ENCODE results near the gene JUP.
A peak's percentile ranks its signal among the peaks of the same experiment; 100 is the strongest.

Gene JUP

DNA sequence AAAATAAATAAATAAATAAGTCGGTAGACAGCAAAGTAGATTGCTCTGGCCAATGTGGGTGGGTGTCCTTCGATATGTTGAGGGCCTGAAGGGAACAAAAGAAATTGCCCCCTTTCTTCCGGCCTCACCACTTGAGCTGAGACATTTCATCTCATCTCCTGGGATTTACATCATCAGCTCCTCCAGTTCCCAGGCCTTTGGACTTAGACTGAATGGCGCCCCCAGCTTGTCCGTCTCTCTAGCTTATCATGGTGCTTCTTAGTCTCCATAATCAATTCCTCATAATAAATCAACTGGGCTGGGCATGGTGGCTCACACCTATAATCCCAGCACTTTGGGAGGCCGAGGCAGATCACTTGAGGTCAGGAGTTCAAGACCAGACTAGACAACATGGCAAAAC, 38.2 kb downstream of the JUP start:
- DNase-seq = no peak

DNA sequence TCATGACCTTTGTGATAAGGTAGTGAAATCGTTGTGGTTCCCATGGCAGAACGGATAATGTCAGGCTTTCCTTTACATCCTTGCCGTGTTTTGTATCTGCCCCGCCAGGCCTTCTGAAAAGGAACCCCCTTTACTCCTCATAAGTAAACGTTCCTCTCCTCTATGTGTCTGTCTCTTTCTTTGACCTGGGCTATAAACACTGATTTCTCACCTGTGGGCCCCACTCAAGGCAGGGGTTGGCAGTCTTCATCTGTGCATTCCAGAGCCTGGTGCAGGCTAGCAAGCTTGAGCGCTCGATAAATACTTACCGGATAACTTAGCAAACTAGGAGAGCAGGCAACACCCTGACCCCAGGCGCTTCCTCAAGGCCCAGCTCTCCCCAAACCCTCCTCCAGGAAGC, 44.8 kb downstream of the JUP start:
- no peak for DNase-seq

DNA sequence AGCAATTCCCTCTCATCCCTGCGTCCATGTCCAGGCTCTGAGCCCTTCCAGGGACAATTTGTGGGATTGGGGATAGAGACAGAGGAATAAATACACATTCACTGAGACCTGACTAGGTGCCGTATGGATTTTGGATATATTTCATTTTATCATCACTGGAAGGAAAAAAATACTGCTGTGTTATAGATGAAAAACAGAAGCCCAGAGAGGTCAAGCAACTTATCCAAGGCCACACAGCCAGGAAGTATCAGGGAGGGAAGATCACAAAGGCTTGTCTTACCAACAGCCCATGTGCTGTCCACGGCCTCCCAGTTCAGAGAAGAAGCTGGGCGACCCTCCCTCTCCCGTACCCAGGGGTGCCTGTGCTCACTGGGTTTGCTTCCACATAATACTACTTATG, 46.0 kb downstream of the JUP start:
- DNase-seq = no peak

GRCh38 chr17:41739661-41740352, 46.7 kb downstream of the JUP start:
- no peak for DNase-seq

- DNase-seq = no peak
These were observed 47.8 kb downstream of the JUP start for GRCh38 chr17:41738801-41739112.

- DNase-seq = peak; percentile 79
These were observed 48.3 kb downstream of the JUP start for GRCh38 chr17:41738077-41738800.

DNA sequence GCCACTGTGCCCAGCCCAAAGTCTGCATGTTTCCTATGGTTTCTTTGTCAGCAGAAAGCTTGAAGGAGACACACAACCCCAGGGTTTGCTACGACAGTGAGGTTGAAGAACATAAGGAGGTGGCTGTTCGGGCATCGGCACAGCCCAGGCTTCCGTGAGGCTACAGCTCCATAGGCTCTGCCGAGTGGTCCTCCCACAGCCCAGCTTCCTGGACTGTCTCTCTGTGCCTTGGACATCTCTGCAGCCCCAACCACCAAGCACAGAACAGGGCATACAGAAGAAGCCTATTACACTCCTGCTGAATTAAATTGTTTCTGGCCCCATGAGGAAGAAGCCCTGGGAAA, 48.9 kb downstream of the JUP start:
- no peak for DNase-seq

DNA sequence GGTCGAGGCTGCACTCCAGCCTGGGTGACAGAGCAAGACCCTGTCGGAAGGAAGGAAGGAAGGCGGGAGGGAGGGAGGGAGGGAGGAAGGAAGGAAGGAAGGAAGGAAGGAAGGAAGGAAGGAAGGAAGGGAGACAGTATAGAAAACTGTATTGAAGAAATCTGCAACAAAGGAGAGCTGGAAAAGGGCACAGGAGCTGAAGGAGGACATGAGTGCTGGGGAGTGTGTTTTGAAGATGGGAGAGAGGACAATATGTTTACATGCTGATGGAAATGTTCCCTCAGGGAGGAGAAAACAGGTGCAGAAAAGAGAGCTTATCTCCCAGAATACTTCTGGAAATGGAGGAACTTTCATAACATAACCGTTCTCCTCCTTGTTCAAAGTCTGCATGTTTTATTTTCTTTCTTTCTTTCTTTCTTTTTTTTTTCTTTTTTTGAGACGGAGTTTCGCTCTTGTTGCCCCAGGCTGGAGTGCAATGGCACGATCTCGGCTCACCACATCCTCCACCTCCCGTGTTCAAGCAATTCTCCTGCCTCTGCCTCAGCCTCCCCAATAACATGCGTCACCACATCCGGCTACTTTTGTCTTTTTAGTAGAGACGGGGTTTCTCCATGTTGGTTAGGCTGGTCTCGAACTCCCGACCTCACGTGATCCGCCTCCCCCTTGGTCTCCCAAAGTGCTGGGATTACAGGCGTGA, 49.4 kb downstream of the JUP start:
- DNase-seq = no peak

DNA sequence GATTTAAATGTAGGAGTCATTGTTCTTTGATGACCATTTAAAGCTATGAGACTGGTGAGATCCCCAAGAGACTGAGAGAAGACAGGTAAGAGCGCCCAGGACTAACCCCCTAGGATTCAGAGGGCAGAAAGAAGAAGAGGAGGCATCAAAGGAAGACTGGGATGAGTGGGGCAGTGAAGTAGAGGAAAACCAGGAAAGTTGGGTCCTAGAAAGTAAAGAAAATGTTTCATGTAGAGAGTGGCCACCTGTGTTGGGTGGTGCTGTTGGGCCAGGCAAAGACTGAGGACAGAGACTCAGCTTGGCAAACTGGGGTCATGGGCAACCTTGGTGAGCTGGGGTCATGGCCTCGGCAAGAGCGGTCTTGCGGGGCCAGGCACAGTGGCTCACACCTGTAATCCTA, 50.8 kb downstream of the JUP start:
- DNase-seq = no peak

DNA sequence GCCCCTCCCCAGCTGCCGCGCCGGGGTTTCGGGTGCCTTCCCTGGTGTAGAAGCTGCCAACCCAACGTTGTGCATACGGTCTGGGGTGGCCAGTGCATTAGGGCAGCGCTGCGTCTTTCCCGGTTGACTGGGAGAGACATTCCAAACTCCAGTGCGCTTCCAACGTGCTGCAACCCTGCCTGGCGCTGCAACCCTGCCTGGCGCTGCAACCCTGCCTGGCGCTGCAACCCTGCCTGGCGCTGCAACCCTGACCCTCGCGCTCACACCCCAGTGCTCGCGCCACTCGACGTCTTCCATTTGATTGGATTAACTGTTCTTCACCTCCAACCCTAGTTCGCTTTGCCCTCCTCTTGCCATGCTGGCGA, 51.6 kb downstream of the JUP start:
- DNase-seq = no peak

DNA sequence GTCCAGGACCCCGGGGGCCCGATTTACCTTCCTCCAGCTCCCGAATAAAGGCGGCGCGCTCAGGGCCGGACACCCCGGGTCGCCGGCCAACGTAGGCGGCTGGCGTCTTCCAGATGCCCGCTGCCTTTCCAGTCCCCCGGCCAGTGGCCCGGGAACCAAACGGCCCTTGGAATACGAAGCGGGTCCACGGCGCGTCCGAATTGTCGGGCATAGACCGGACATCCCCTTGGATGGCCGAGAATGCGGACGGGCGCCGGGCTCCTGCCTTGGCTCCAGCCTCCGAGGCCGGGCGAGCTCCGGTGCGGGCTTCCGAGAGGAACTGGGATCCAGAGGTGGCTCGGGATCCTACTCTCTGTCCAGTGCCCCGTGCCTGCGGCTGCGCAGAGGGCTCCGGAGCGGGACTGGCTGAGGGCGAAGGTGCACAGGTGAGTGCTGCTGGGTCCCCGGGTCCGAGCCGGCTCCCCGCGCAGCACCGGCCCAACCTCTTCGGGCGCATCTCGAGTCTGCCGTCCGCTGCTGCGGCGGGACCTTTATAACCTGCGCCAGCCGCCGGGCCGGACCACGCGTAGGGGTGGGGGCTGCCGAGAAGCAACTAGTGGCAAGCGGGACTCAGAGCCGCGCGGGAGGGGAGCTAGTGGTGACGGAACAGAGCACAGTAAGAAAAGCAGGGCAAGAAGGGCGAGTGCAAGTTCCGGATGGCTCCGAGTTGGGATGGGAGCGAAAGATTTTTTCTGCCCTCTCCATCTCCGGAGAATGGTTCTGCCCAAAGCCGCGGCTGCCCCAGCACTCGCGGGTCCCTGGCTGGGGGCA, 52.2 kb downstream of the JUP start, which contains the start of gene HAP1:
Gene HAP1, minus strand, starts transcription at position 505 of the 810 bp plus-strand sequence. Its CDS starts 9 bp downstream, at position 496.
- DNase-seq = peak; percentile 27

DNA sequence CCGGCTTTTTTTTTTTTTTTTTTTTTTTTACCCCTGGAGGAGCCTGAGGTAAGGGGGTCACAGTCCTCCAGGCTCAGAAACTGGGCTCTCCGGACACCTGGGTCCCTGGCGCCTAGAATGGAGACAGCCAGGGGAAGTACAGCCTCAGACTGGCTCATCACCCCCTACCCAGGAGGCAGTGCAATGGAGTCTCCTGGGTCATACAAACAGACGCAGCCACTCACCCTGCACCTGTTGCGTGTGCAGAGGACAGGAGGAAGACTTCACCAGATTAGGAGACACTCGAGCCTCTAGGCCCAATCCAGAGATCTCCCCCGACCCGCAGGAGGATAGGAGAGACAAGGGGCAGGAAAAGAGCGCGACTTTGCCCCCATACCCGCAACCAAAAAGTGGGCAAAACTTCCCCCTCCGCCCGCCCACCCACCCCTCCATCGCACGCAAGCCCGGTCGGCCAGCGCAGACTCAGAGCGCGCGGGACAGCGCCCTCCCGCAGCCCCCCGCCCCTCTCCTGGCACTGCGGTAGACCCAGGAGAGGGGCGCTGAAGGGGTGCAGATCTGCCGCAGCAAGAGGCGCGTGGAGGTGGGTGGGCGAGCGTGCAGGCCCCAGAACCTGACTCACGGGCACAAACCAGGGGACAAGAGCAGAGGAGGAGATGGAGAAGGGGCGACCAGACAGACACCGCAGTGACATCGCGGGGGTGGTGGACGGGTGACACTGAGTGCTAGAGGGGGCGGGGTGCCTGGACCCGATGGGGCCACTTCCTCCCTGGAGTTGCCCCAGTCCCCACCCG, 53.0 kb downstream of the JUP start:
- DNase-seq = no peak

DNA sequence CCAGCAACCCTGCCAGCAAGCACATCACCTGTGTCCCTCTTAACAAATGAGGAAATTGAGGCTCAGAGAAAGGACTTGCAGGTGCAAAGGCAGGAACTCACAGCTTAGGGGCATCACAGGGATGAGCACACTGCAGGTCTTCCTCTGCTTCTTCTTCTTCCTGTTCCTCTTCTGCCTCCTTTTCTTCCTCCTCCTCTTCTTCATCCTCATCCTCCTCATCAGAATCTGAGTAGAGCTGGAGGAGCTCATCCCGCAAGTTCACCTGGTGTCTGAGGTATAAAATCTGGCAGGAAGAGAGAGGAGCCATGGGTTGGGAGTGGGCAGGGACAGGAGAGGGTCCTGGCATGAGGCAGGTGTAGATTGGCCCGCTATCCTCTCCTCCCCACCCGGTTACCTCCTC, 54.7 kb downstream of the JUP start:
- no peak for DNase-seq

GRCh38 chr17:41730479-41730878, 56.0 kb downstream of the JUP start:
- no peak for DNase-seq

DNA sequence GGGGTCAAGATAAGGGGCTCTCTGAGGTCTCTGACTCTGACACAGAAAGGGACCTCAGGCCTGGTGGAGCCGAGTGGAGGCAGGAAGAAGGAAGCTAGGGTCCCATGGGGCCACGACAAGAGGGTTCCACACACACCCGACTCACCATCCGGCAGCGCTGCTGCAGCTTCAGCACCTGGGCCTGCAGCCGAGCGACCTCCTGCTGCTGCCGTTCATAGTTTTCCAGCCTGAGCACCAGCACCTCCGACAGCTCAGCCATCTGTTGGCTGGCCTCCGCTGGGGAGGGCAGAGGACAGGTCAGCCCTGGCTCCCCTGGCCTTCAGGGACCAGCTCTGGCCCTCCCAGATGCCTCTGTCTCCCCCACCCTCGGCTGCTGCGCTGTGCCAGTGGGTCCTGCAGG, 58.5 kb downstream of the JUP start:
- DNase-seq = no peak

GRCh38 chr17:41725134-41725533, 61.4 kb downstream of the JUP start:
- no peak for DNase-seq

GRCh38 chr17:41724476-41725050, 61.9 kb downstream of the JUP start:
- DNase-seq = no peak

DNA sequence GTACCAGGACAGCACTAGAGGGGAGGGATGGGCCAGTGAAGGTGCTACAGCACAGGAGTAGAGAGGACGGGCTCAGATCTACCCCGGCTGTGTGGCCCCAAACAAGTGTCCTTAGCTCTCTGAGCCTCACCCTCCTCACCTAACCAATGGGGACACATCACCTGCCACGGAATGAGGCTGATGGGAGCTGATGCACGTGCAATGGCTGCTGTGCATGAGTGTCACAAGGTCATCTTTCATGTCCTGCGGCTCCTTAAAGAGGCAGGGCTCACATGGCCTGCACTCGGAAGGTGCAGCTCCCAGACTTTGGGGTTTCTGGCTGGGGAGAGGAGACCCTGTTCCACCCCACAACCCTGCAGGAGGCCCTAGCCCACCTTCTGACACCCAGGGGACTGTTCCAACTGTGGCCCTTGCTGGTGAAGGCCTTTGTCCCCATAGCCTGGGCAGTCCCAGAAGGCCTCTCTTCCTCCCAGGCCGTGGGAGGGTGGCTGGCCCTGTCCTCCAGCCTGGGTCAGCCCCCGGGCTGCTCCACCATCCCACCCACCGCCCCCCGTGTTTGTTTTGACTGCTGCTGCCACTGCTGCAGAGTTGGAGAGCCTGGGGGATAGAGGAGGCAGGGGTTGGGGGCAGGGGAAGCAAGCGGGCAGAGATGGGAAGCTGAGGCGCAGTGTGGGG, 62.6 kb downstream of the JUP start:
- DNase-seq = no peak

DNA sequence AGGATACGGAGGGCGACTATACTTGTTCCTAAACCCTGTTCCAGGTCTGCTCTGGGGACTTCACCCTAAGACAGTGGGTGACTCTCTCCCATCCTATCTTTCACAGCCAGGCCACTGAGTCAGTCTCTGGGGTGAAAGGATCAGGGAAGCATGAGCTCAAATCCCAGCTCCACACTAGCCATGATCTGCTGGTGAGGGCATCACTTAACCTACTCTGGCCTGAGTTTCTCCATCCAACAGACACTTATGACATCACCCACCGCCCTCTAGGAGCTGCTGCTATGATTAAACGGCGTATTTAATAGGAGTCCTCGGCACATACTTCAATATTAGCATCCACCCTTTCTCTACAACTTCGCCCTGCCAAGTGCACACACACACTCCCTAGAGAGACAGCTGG, 64.3 kb downstream of the JUP start:
- no peak for DNase-seq

DNA sequence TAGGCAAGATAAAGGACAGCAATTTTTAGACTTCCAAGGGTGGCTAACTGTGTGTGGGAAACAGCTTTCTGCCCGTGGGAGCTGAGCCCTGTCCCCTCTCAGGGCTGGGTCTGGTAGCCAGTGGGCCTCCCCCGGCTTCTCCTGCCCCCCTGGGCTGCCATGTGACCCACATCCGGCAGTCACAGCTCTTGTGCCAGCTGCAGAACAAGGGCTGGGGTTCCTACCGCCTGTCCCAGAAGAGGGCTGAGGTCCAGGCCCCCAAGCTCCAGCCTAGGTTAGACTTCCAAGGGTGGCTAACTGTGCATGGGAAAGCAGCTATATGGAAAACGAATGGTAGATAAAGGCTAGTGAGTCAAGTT, 68.2 kb downstream of the JUP start:
- no peak for DNase-seq

DNA sequence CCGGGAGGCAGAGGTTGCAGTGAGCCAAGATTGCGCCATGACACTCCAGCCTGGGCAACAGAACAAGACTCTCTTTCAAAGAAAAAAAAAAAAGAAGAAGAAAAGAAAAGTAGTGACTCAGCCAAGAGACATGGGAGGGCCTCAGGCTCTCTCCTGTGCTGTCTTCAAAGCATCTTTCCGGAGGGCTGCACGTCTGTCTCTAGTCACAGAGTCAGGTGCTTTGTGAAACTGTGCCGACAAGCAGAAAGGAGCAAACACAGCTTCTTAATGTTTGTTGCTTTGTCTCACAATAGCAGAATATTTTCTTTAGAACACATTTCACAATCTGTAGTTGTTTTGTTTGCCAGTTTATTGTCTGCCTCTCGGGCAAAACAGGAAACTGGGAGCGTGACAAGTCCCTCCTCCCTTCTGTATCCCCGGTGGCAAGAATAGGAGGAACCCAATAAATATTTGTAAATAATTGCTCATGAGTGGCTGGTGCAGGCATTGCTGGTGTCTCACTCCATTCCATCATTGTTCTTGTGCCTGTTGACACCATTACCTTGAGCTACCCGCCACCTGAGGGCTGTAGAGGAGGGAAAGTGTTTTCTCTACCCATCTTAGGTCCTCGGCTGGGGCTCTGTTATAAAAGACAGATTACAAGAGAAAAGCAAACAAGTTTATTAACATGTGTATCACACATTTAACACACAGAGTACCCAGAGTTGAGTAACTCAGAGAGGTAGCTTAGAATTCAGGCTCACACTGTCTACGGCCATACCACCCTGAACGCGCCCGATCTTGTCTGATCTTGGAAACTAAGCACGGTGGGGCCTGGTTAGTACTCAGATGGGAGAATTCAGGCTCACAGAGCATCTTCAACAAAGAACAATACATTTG, 68.9 kb downstream of the JUP start:
- DNase-seq = peak; percentile 29

Measured in activated naive CD4-positive, alpha-beta T cell treated with anti-CD3 and anti-CD28 coated beads, Interleukin-2, amount 50 U/mL, for 16 hours (primary cell).